HCT116 (cell line): ENCODE data around the gene ACSS2. TPM values are rescaled to one million over a fixed set of nuclear protein-coding genes. Genes with fewer than 3 reads are reported as not detected.

Experiments used
- ATAC-seq: fragments of 200-7000 bp; cut with Tn5 transposase; 2 replicates; pipeline ENCODE4 v1.9.1; 2020; ENCODE audit warnings: mild to moderate bottlenecking, moderate library complexity
- BruUV-seq: library from RNA; stranded (reverse); fragments of 400-500 nt; replicated peaks from 2 replicates; lab custom pipeline; 2021; lab: Mats Ljungman, UMichigan
- CTCF ChIA-PET: fragments of 300-600 bp; sonication (Branson Sonifier 250); formaldehyde crosslinking; loops from one replicate; lab custom pipeline; 2021; ENCODE audit warnings: antibody characterized with exemption; lab: Charles Lee
- POLR2A ChIA-PET: fragments of 300-600, 350-600 bp; sonication (Branson Sonifier 250); formaldehyde crosslinking; loops from one replicate; lab custom pipeline; 2021; ENCODE audit warnings: antibody characterized with exemption; lab: Charles Lee
- RAD21 ChIA-PET, 2 experiments: fragments of 300-600 bp; sonication (Branson Sonifier 250); formaldehyde crosslinking; loops; one replicate each; lab custom pipeline; 2023; ENCODE audit warnings: low total read pairs in 2 of 2; ENCODE audit not compliant: uncharacterized antibody in 2 of 2, unreplicated experiment in 2 of 2, low non-redundant PET in 1 of 2; lab: Charles Lee
- DNase-seq: peaks from one replicate; pipeline ENCODE4 v3.0.0-alpha.2; 2010; ENCODE audit warnings: low read depth, low spot score
- H2AFZ ChIP-seq: fragments of 200-600 bp; shearing (Covaris generic), sonication (generic); 2 replicates; pipeline ENCODE4 v1.6.1; 2017; ENCODE audit warnings: low read depth, mixed run types, mixed read lengths, antibody characterized with exemption, low read length; ENCODE audit not compliant: poor library complexity, severe bottlenecking
- H3K27ac ChIP-seq: 2 replicates; pipeline ENCODE4 v1.5.1; 2012; ENCODE audit warnings: low read depth, low read length
- H3K27me3 ChIP-seq: fragments of 200-600 bp; sonication (generic); 2 replicates; pipeline ENCODE4 v1.6.1; 2016; ENCODE audit warnings: mixed run types, low read length, mixed read lengths; ENCODE audit not compliant: insufficient read depth
- H3K36me3 ChIP-seq, 2 experiments: fragments of 200-500 bp in 1 of 2; fragments of 200-600 bp in 1 of 2; sonication (Bioruptor generic) in 1 of 2; sonication (generic) in 1 of 2; 2 replicates each; pipeline versions ENCODE4 v1.5.1 to v1.6.1; 2014 to 2016; ENCODE audit warnings: low read length in 2 of 2, inconsistent platforms in 1 of 2, mixed read lengths in 1 of 2, mixed run types in 1 of 2; ENCODE audit not compliant: insufficient read depth in 2 of 2, control insufficient read depth in 1 of 2
- H3K4me1 ChIP-seq, 2 experiments: fragments of 200-600 bp in 1 of 2; sonication (generic) in 1 of 2; 2 replicates each; pipeline versions ENCODE4 v1.5.1 to v1.6.1; 2012 to 2017; ENCODE audit warnings: low read length in 2 of 2, inconsistent platforms in 1 of 2, mild to moderate bottlenecking in 1 of 2, mixed read lengths in 1 of 2, mixed run types in 1 of 2, moderate library complexity in 1 of 2; ENCODE audit not compliant: insufficient read depth in 2 of 2, control insufficient read depth in 1 of 2
- H3K4me2 ChIP-seq: fragments of 200-600 bp; sonication (generic); 2 replicates; pipeline ENCODE4 v1.6.1; 2017; ENCODE audit warnings: mixed run types, low read length, mixed read lengths
- H3K4me3 ChIP-seq, 2 experiments: fragments of 200-600 bp in 1 of 2; sonication (generic) in 1 of 2; replicated peaks in 1 of 2; 2 replicates each; pipeline ENCODE4 v1.5.1; 2011 to 2016; ENCODE audit warnings: low read length in 2 of 2, control low read depth in 1 of 2, low read depth in 1 of 2, mild to moderate bottlenecking in 1 of 2, mixed read lengths in 1 of 2, mixed run types in 1 of 2
- H3K79me2 ChIP-seq: fragments of 200-600 bp; sonication (generic); 2 replicates; pipeline ENCODE4 v1.6.1; 2017; ENCODE audit warnings: mild to moderate bottlenecking, mixed run types, low read length, moderate library complexity, mixed read lengths; ENCODE audit not compliant: insufficient read depth
- H3K9ac ChIP-seq: fragments of 200-600 bp; sonication (generic); 2 replicates; pipeline ENCODE4 v1.6.1; 2016; ENCODE audit warnings: low read length, mixed read lengths
- H3K9me2 ChIP-seq: fragments of 200-600 bp; sonication (generic), shearing (Covaris generic); 2 replicates; pipeline ENCODE4 v1.6.1; 2017; ENCODE audit warnings: mixed run types, mild to moderate bottlenecking, moderate library complexity; ENCODE audit not compliant: insufficient read depth
- H3K9me3 ChIP-seq, 2 experiments: fragments of 200-500 bp in 1 of 2; fragments of 200-600 bp in 1 of 2; sonication (Bioruptor generic) in 1 of 2; sonication (generic) in 1 of 2; 2 replicates each; pipeline ENCODE4 v1.6.1; 2014 to 2017; ENCODE audit warnings: low read length in 2 of 2, mixed read lengths in 2 of 2, inconsistent platforms in 1 of 2, low read depth in 1 of 2, mild to moderate bottlenecking in 1 of 2, mixed run types in 1 of 2, moderate library complexity in 1 of 2; ENCODE audit not compliant: control insufficient read depth in 1 of 2, insufficient read depth in 1 of 2
- H4K20me1 ChIP-seq: fragments of 200-600 bp; sonication (generic), shearing (Covaris generic); 2 replicates; pipeline ENCODE4 v1.6.1; 2017; ENCODE audit warnings: mixed run types, mild to moderate bottlenecking, moderate library complexity; ENCODE audit not compliant: insufficient read depth
- CBX3 ChIP-seq: IDR thresholded peaks from 2 replicates; pipeline ENCODE4 v1.6.1; 2012; ENCODE audit warnings: low read depth
- ELF1 ChIP-seq: IDR thresholded peaks from 2 replicates; pipeline ENCODE4 v1.6.1; 2012; ENCODE audit warnings: low read depth, borderline replicate concordance
- EZH2phosphoT487 ChIP-seq: fragments of 200-600 bp; IDR thresholded peaks from 2 replicates; pipeline ENCODE4 v1.6.1; 2018; ENCODE audit warnings: antibody characterized with exemption, borderline replicate concordance
- SP1 ChIP-seq: IDR thresholded peaks from 2 replicates; pipeline ENCODE4 v1.6.1; 2012; ENCODE audit warnings: low read depth
- ZNF274 ChIP-seq: fragments of 200-500 bp; sonication (Bioruptor generic); IDR thresholded peaks from 2 replicates; pipeline ENCODE4 v1.6.1; 2014; ENCODE audit warnings: mild to moderate bottlenecking, low read depth, low read length, inconsistent platforms
- intact Hi-C: fragments of 100-400 bp; cut with micrococcal nuclease; formaldehyde crosslinking; loops from 2 replicates; pipeline ENCODE4 v1.10.0; 2022
- total RNA-seq: library from RNA; stranded (reverse); gene quantifications from one replicate; pipeline ENCODE4 v1.2.1, GENCODE V29; 2021; ENCODE audit not compliant: unreplicated experiment
- TF ChIP-seq, protein P1 (sequence below): IDR thresholded peaks from 2 replicates; pipeline ENCODE4 v1.6.1; 2012; ENCODE audit warnings: low read depth
- TF ChIP-seq, protein P2 (sequence below): IDR thresholded peaks from 2 replicates; pipeline ENCODE4 v1.6.1; 2012

The ACSS2 gene
- total RNA-seq, 1 experiment from 2014 or later: 71.7 TPM

DNA sequence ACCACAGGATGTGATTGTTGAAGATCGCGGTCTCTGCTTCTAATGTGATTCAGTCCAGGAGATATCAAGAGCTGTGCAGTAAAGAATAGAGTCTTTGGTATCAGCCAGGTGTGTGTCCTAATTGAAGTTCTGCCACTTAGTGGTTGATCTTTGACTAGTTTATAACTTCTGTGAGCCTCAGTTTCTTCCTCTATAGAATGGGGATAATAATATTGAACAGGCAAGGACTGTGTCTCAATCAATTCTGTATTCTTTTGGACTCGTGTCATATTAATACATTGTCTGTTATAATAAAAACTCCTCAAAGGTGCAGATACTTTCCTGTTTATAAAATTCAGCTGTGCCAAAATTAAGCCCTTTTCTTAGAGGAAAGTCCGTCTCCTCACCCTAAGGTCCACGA, 27.8 kb upstream of the ACSS2 start:
- no peak overlapping the region for H2AFZ ChIP-seq
- H3K9me2 ChIP-seq: no peaks in the 10 kb centered on the region
- ATAC-seq (no peak), DNase-seq (no peak)
- H4K20me1 ChIP-seq: no peaks in the 10 kb centered on the region
- no peaks in the 10 kb centered on the region for H3K9me3 ChIP-seq
- no peak for TF ChIP-seq EZH2phosphoT487
- TF ChIP-seq CBX3: no peak
- TF ChIP-seq, protein P1, sequence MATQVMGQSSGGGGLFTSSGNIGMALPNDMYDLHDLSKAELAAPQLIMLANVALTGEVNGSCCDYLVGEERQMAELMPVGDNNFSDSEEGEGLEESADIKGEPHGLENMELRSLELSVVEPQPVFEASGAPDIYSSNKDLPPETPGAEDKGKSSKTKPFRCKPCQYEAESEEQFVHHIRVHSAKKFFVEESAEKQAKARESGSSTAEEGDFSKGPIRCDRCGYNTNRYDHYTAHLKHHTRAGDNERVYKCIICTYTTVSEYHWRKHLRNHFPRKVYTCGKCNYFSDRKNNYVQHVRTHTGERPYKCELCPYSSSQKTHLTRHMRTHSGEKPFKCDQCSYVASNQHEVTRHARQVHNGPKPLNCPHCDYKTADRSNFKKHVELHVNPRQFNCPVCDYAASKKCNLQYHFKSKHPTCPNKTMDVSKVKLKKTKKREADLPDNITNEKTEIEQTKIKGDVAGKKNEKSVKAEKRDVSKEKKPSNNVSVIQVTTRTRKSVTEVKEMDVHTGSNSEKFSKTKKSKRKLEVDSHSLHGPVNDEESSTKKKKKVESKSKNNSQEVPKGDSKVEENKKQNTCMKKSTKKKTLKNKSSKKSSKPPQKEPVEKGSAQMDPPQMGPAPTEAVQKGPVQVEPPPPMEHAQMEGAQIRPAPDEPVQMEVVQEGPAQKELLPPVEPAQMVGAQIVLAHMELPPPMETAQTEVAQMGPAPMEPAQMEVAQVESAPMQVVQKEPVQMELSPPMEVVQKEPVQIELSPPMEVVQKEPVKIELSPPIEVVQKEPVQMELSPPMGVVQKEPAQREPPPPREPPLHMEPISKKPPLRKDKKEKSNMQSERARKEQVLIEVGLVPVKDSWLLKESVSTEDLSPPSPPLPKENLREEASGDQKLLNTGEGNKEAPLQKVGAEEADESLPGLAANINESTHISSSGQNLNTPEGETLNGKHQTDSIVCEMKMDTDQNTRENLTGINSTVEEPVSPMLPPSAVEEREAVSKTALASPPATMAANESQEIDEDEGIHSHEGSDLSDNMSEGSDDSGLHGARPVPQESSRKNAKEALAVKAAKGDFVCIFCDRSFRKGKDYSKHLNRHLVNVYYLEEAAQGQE: no peak
- no peak for TF ChIP-seq SP1
- TF ChIP-seq, protein P2, sequence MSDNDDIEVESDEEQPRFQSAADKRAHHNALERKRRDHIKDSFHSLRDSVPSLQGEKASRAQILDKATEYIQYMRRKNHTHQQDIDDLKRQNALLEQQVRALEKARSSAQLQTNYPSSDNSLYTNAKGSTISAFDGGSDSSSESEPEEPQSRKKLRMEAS: no peak
- no peak for TF ChIP-seq ELF1
- no peak for TF ChIP-seq ZNF274
- ChIA-PET POLR2A (no interaction called here), RAD21 (no interaction called here), CTCF (no interaction called here)
- no peaks in the 10 kb centered on the region for H3K79me2 ChIP-seq
- 0 out of 4 replicates have a peak, but pooled peaks cover 0 to 2% of the 10 kb centered on the region in 2 experiments for H3K36me3 ChIP-seq
- no TSS peak for BruUV-seq
- no peaks in the 10 kb centered on the region; the same call in 1 of the 2 replicates for H3K27me3 ChIP-seq
- no peak overlapping the region for H3K4me3 ChIP-seq
- no peak overlapping the region for H3K4me2 ChIP-seq
- no peak overlapping the region for H3K9ac ChIP-seq
- H3K4me1 ChIP-seq: no peaks in the 10 kb centered on the region
- H3K27ac ChIP-seq: no peak overlapping the region
- intact Hi-C loops: no loop called here
